C4-2B (cell line): ENCODE measurements around the gene TUSC2.
"Not testable (repeated sequence)": the region's sequence is repeated elsewhere in the genome, so short reads cannot be mapped to it uniquely, and the experiment has no call there.

Experiments
- ZFX ChIP-seq: fragments of 450-650 bp; IDR thresholded peaks from 2 replicates; pipeline ENCODE4 v1.6.1; 2017
- TF ChIP-seq, protein P1 (sequence below): fragments of 450-650 bp; conservative IDR thresholded peaks from 2 replicates; pipeline ENCODE4 v1.5.1; 2017; ENCODE audit warnings: mild to moderate bottlenecking

DNA sequence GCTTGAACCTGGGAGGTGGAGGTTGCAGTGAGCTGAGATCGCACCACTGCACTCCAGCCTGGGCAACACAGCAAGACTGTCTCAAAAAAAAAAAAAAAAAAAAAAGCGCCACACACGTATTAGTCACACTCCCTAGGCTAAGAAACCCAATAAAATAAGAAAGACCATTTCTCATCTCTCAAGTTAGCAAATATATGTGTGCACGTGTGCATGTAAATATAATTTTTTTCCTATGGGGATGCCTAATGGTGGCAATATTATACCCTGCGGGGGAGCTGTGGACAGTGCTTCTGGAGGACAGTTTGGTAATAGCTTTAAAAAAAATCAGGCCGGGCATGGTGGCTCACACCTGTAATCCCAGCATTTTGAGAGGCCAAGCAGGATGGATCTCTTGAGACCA lies 43.9 kb downstream of the TUSC2 start:
- TF ChIP-seq, protein P1, sequence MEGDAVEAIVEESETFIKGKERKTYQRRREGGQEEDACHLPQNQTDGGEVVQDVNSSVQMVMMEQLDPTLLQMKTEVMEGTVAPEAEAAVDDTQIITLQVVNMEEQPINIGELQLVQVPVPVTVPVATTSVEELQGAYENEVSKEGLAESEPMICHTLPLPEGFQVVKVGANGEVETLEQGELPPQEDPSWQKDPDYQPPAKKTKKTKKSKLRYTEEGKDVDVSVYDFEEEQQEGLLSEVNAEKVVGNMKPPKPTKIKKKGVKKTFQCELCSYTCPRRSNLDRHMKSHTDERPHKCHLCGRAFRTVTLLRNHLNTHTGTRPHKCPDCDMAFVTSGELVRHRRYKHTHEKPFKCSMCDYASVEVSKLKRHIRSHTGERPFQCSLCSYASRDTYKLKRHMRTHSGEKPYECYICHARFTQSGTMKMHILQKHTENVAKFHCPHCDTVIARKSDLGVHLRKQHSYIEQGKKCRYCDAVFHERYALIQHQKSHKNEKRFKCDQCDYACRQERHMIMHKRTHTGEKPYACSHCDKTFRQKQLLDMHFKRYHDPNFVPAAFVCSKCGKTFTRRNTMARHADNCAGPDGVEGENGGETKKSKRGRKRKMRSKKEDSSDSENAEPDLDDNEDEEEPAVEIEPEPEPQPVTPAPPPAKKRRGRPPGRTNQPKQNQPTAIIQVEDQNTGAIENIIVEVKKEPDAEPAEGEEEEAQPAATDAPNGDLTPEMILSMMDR: not testable (repeated sequence)
- TF ChIP-seq ZFX: not testable (repeated sequence)
